OCI-LY1 (cell line): ENCODE results near the gene OTUD6A.

Experiments
- EZH2 ChIP-seq: fragments of 200-600 bp; sonication (generic), shearing (Covaris generic); IDR thresholded peaks from 2 replicates; pipeline ENCODE4 v1.8.0; 2017; ENCODE audit warnings: borderline replicate concordance, mixed run types, mild to moderate bottlenecking, antibody characterized with exemption, low read length, moderate library complexity, mixed read lengths
- TF ChIP-seq, protein P1 (sequence below): fragments of 200-600 bp; sonication (generic), shearing (Covaris generic); IDR thresholded peaks from 2 replicates; pipeline ENCODE4 v1.5.1; 2017; ENCODE audit warnings: mild to moderate bottlenecking, antibody characterized with exemption, low read length, moderate library complexity, mixed read lengths

- TF ChIP-seq, protein P1, sequence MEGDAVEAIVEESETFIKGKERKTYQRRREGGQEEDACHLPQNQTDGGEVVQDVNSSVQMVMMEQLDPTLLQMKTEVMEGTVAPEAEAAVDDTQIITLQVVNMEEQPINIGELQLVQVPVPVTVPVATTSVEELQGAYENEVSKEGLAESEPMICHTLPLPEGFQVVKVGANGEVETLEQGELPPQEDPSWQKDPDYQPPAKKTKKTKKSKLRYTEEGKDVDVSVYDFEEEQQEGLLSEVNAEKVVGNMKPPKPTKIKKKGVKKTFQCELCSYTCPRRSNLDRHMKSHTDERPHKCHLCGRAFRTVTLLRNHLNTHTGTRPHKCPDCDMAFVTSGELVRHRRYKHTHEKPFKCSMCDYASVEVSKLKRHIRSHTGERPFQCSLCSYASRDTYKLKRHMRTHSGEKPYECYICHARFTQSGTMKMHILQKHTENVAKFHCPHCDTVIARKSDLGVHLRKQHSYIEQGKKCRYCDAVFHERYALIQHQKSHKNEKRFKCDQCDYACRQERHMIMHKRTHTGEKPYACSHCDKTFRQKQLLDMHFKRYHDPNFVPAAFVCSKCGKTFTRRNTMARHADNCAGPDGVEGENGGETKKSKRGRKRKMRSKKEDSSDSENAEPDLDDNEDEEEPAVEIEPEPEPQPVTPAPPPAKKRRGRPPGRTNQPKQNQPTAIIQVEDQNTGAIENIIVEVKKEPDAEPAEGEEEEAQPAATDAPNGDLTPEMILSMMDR: no peak
- no peak for TF ChIP-seq EZH2
These were observed 9.2 kb upstream of the OTUD6A start for GRCh38 chrX:70052895-70053615.
